ENCODE data around the gene RGS9.
"Not testable (repeated sequence)": the region's sequence is repeated elsewhere in the genome, so short reads cannot be mapped to it uniquely, and the experiment has no call there.

DNA sequence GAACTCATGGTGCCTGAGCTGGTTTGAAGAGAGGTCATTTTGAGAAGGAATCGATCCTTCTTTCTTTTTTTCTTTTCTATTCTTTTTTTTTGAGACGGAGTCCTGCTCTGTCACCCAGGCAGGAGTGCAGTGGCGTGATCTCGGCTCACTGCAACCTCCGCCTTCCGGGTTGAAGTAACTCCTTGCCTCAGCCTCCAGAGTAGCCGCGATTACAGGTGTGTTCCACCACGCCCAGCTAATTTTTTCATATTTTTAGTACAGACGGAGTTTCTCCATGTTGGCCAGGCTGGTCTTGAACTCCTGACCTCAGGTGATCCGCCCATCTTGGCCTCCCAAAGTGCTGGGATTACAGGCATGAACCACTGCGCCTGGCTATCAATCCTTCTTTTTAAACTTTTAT, 43.1 kb downstream of the RGS9 start:
- TF ChIP-seq, protein P1, sequence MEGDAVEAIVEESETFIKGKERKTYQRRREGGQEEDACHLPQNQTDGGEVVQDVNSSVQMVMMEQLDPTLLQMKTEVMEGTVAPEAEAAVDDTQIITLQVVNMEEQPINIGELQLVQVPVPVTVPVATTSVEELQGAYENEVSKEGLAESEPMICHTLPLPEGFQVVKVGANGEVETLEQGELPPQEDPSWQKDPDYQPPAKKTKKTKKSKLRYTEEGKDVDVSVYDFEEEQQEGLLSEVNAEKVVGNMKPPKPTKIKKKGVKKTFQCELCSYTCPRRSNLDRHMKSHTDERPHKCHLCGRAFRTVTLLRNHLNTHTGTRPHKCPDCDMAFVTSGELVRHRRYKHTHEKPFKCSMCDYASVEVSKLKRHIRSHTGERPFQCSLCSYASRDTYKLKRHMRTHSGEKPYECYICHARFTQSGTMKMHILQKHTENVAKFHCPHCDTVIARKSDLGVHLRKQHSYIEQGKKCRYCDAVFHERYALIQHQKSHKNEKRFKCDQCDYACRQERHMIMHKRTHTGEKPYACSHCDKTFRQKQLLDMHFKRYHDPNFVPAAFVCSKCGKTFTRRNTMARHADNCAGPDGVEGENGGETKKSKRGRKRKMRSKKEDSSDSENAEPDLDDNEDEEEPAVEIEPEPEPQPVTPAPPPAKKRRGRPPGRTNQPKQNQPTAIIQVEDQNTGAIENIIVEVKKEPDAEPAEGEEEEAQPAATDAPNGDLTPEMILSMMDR (conservative IDR thresholded peaks at IDR 0.05; ENCODE audit: low read length): not testable (repeated sequence)
- TF ChIP-seq EZH2phosphoT487 (IDR thresholded peaks at IDR 0.05; ENCODE audit: borderline replicate concordance, low read depth, low read length): not testable (repeated sequence)

Data from OCI-LY7 (cell line).